Measurements from ENCODE around the gene TNFRSF11A. TPM values are rescaled to one million over a fixed set of nuclear protein-coding genes. Genes with fewer than 3 reads are reported as not detected.

The TNFRSF11A gene
- total and polyA plus RNA-seq, 2 donors (not counting 1 experiment from before 2014, with no cell fraction given), result 0.01 to 1.7 TPM

DNA sequence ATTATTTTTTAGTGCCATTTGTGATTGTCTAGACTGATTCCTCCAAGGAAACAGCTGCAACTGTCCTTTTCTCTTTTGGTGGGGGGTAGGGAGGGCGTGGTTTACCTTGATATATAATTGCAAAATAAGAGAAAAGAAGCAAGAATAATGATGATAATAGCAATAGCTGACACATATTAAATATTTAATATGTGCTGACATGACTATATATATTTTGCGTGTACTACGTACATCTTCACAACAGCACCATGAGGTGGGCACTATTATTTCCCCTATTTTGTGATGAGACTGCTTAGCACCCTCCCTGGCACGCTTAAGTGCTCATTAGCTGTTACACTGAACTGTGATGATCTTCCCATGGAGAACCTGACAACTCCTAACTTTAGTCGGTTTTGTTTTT lies 39.4 kb downstream of the TNFRSF11A start:
- no peaks in the 10 kb centered on the region for H3K27me3 ChIP-seq (replicated peaks in 1 of 4; ENCODE audit: control extremely low read depth in 1 of 4, control insufficient read depth in 3 of 4, insufficient read depth in 4 of 4, low read length in 3 of 4)
- WGBS (ENCODE audit: insufficient coverage), result 100% methylated on average over 1 of the region's 5 CpGs
- intact Hi-C loops (cut with micrococcal nuclease), result no loop called here
- H3K4me1 Mint-ChIP-seq, result no peaks in the 10 kb centered on the region
- H3K27ac Mint-ChIP-seq, result no peak overlapping the region
- TF ChIP-seq, protein P1, sequence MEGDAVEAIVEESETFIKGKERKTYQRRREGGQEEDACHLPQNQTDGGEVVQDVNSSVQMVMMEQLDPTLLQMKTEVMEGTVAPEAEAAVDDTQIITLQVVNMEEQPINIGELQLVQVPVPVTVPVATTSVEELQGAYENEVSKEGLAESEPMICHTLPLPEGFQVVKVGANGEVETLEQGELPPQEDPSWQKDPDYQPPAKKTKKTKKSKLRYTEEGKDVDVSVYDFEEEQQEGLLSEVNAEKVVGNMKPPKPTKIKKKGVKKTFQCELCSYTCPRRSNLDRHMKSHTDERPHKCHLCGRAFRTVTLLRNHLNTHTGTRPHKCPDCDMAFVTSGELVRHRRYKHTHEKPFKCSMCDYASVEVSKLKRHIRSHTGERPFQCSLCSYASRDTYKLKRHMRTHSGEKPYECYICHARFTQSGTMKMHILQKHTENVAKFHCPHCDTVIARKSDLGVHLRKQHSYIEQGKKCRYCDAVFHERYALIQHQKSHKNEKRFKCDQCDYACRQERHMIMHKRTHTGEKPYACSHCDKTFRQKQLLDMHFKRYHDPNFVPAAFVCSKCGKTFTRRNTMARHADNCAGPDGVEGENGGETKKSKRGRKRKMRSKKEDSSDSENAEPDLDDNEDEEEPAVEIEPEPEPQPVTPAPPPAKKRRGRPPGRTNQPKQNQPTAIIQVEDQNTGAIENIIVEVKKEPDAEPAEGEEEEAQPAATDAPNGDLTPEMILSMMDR (IDR thresholded peaks at IDR 0.05), result no peak
- no peak for TF ChIP-seq EZH2 (IDR thresholded peaks at IDR 0.05; ENCODE audit: borderline replicate concordance, insufficient read depth, low read depth, low read length, poor library complexity, severe bottlenecking)
- DNase-seq (no peak), ATAC-seq (ENCODE audit: low read depth) (no peak)
- ChIA-PET POLR2A (no interaction called here), CTCF (no interaction called here)
- H3K4me1 ChIP-seq (ENCODE audit: control insufficient read depth in 2 of 2, insufficient read depth in 2 of 2, low read length in 2 of 2), result no peaks in the 10 kb centered on the region
- H2AFZ ChIP-seq (ENCODE audit: insufficient read depth, low read depth, low read length, poor library complexity, severe bottlenecking), result no peak overlapping the region
- H3K9me3 ChIP-seq (ENCODE audit: control extremely low read depth in 1 of 3, control insufficient read depth in 2 of 3, insufficient read depth in 1 of 3, low read length in 2 of 3), result no peaks in the 10 kb centered on the region
- H3K9ac ChIP-seq (ENCODE audit: low read length), result no peak overlapping the region
- H3K4me3 ChIP-seq (ENCODE audit: control extremely low read depth in 1 of 5, extremely low read depth in 1 of 5, insufficient read depth in 1 of 5, low read depth in 2 of 5, low read length in 4 of 5), result no peak overlapping the region
- H3K27me3 Mint-ChIP-seq, result peaks cover 6% of the 10 kb centered on the region
- no peak overlapping the region for H3K4me3 Mint-ChIP-seq
- H3K79me2 ChIP-seq (ENCODE audit: control insufficient read depth, insufficient read depth, low read length), result no peaks in the 10 kb centered on the region
- H4K20me1 ChIP-seq (ENCODE audit: control insufficient read depth, insufficient read depth, low read length, poor library complexity, severe bottlenecking), result no peaks in the 10 kb centered on the region
- no peak overlapping the region for H3K4me2 ChIP-seq (replicated peaks; ENCODE audit: low read depth, low read length, poor library complexity, severe bottlenecking)
- no peak overlapping the region for H3K27ac ChIP-seq (ENCODE audit: low read length in 2 of 2)
- no peaks in the 10 kb centered on the region for H3K36me3 ChIP-seq (replicated peaks in 1 of 2; ENCODE audit: control extremely low read depth in 1 of 2, control insufficient read depth in 1 of 2, extremely low read depth in 1 of 2, insufficient read depth in 2 of 2, low read length in 1 of 2)
- no peaks in the 10 kb centered on the region for H3K9me3 Mint-ChIP-seq (ENCODE audit: insufficient read depth)

DNA sequence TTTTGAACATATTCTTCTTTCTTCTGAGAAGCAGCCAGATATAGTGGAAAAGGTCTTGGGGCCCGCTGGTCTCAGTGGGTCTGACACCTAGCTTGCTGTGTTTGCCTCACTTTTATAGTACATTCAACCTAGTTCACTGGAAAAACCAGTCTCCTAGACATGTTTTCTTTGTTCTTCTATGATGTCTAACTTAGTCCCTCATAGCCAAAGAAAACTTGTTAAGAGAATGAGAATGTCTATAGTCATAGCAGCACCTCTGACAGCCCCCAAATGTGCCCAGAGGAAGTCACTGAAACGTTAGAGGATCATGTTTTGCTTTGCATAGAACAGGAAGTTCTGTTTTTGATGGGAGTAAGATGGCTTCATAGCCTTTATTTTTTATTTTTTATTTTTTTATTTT lies 40.3 kb downstream of the TNFRSF11A start:
- no peak overlapping the region for H3K27ac Mint-ChIP-seq
- Histone ChIP-seq H3K27ac (ENCODE audit: low read length in 2 of 2) (no peak overlapping the region), H3K4me3 (ENCODE audit: control extremely low read depth in 1 of 5, extremely low read depth in 1 of 5, insufficient read depth in 1 of 5, low read depth in 2 of 5, low read length in 4 of 5) (no peak overlapping the region), H4K20me1 (ENCODE audit: control insufficient read depth, insufficient read depth, low read length, poor library complexity, severe bottlenecking) (no peaks in the 10 kb centered on the region), H3K9ac (ENCODE audit: low read length) (no peak overlapping the region), H3K36me3 (replicated peaks in 1 of 2; ENCODE audit: control extremely low read depth in 1 of 2, control insufficient read depth in 1 of 2, extremely low read depth in 1 of 2, insufficient read depth in 2 of 2, low read length in 1 of 2) (no peaks in the 10 kb centered on the region), H3K27me3 (replicated peaks in 1 of 4; ENCODE audit: control extremely low read depth in 1 of 4, control insufficient read depth in 3 of 4, insufficient read depth in 4 of 4, low read length in 3 of 4) (no peaks in the 10 kb centered on the region), H3K4me2 (replicated peaks; ENCODE audit: low read depth, low read length, poor library complexity, severe bottlenecking) (no peak overlapping the region), H3K4me1 (ENCODE audit: control insufficient read depth in 2 of 2, insufficient read depth in 2 of 2, low read length in 2 of 2) (no peaks in the 10 kb centered on the region), H3K79me2 (ENCODE audit: control insufficient read depth, insufficient read depth, low read length) (no peaks in the 10 kb centered on the region), H2AFZ (ENCODE audit: insufficient read depth, low read depth, low read length, poor library complexity, severe bottlenecking) (no peak overlapping the region), H3K9me3 (ENCODE audit: control extremely low read depth in 1 of 3, control insufficient read depth in 2 of 3, insufficient read depth in 1 of 3, low read length in 2 of 3) (no peaks in the 10 kb centered on the region)
- no peak for ATAC-seq (ENCODE audit: low read depth)
- intact Hi-C loops (cut with micrococcal nuclease), result no loop called here
- no peaks in the 10 kb centered on the region for H3K4me1 Mint-ChIP-seq
- H3K9me3 Mint-ChIP-seq (ENCODE audit: insufficient read depth), result no peaks in the 10 kb centered on the region
- WGBS (ENCODE audit: insufficient coverage), result 80% methylated on average over 1 of the region's 2 CpGs
- H3K4me3 Mint-ChIP-seq, result no peak overlapping the region
- no peak for TF ChIP-seq EZH2 (IDR thresholded peaks at IDR 0.05; ENCODE audit: borderline replicate concordance, insufficient read depth, low read depth, low read length, poor library complexity, severe bottlenecking)
- TF ChIP-seq, protein P1 (IDR thresholded peaks at IDR 0.05), result no peak
- peaks cover 6% of the 10 kb centered on the region for H3K27me3 Mint-ChIP-seq
- POLR2A ChIA-PET, result no interaction called here
- CTCF ChIA-PET, result no interaction called here
- no peak for DNase-seq

All from B cell (primary cell).